B cell (primary cell): ENCODE measurements around the gene ARMH3.

Experiments used
- CTCF ChIP-seq: fragments of 200-600 bp; IDR thresholded peaks from one replicate; pipeline ENCODE4 v1.8.0; 2022; ENCODE audit warnings: antibody characterized with exemption, mild to moderate bottlenecking
- EZH2 ChIP-seq: IDR thresholded peaks from 2 replicates; pipeline ENCODE4 v1.6.1; 2012; ENCODE audit warnings: borderline replicate concordance, low read depth, mild to moderate bottlenecking, moderate library complexity, low read length; ENCODE audit not compliant: insufficient read depth, poor library complexity, severe bottlenecking

- TF ChIP-seq CTCF (no peak), EZH2 (no peak)
Measured at GRCh38 chr10:102024799-102025198, 31.2 kb downstream of the ARMH3 start.
